GM21360 (cell line): ENCODE results near the gene TMEM79.

ENCODE experiments used
- ATAC-seq: cut with Tn5 transposase; IDR thresholded peaks from one replicate; pipeline ENCODE4 v1.9.1; 2021; ENCODE audit warnings: mild to moderate bottlenecking, moderate library complexity; ENCODE audit not compliant: unreplicated experiment

TMEM79 gene

DNA sequence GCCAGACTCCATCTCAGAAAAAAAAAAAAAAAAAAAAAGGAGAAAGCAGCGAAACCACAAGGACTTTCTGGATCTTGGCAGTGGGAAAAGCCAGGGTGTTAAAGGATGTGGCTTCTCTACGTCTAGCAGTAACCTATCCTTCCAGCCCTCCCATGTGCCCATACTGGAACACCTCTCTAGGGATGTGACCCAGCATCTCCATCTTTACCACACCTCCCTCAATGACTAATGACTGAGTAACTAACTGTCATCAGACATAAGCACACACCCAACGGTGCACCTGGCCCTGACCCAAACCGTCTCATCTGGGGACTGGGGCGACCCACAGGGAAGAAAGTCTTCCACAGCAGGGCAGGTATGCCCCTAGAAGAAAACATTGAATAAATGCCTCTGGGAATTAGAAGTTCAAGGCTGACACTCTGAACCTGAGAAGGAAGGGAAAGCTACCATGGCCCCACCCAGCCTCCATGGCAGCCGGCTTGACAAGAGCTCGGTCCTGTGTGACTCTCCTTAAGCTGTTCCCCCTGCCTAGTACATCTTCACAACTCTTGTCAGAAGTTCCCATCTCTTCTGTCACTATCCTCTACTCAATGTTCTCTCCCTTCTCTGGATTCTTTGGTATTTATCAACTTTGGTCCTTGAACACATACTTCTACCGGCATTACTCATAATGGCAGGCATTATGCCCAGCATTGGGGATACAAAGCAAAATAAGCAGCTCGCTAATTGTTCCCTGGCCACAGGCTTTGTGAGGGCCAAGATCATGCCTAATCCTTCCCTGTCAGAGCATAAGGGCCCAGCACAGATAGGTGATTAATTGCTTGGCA lies 21.5 kb upstream of the TMEM79 start:
- no peak for ATAC-seq

DNA sequence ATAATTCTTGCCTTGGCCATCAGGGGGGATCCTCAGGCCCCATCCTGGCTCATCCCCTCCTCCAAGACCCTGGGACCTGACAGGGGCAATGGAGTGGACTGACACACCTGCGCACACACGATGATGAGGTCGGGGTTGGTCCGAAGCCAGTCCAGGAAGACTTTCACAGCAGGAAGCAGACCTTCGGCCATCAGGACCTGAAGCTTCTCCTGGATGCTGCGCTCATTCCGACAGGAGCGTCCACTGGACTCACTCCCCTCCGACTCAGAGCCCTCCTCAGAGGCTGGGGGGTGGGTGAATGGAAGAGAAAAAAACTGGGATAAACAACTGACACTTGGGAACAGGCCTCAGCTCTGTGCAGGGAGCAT lies 20.9 kb upstream of the TMEM79 start:
- no peak for ATAC-seq

DNA sequence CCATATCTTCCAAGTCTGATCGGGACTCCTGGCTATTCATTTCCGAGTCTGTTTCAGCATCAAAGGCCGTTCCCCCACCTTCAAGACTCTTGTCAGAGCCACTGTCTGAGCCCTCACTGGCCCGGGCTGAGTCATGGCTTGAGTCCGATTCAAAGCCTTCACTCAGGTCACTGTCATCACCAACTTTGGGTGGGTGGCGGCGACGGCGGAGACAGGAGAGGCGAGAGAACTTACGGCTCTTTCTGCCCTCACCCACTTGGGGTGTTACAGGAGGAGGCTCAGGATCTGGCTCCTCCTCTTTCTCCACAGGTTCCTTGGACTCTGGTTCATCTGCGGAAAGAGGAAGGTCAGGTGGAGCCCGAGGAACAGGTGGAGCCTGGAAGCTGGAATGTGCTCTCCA lies 18.1 kb upstream of the TMEM79 start:
- ATAC-seq = no peak

DNA sequence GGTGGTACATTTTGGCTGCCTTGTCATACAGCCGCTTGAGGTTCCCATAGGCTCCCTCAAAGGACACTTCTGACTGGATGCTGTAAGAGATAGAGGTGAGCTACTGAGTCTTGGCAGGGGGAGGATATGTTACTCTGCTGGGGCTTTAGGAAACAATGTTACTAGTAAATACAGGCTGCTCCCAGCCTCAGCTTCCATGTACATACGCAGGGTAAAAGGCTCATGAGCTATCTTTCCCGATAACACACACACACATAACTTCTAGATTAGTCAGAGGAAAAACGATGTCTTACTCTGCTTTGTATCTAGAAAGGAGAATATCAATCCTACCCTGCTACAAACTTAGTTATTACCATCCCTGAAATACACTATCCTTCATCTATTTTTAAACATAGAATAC lies 15.8 kb upstream of the TMEM79 start:
- ATAC-seq = no peak

DNA sequence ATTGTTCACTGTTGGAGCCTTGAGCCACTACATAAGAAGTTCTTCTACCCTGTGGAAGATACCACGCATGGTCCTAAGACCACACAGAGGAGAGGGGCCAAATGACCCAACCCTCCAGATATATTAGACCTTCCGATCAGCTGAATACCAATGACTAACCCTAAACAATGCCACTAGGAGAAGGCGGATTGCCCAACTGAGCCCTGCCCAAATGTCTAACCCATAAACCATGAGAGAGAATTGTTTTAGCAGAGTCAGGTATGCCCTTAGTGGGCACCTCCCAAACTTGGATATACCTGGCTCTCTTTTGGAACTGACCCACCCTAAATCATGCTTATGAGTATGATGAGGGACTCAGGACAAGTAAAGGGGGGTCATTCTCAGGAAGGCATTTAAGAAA lies 13.8 kb upstream of the TMEM79 start:
- no peak for ATAC-seq

DNA sequence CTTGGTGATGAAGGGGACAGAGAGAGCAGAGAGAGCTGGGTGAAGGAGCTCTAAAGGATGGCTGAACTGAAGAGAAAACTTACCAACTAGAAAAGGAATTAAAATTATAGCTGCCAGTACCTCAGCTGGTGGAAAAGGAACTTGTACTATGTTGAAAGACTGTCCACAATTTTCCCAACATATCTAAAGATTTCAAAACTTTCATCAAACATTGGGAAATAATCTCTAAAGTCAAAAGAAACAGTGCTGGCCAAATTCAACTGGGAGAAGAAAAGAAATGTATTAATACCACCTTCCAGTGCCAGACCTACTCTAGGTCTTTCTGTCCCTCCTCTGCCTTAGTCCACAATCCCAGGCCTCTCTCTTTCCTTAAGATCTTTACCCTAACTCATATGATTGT lies 7.6 kb upstream of the TMEM79 start:
- ATAC-seq = no peak

DNA sequence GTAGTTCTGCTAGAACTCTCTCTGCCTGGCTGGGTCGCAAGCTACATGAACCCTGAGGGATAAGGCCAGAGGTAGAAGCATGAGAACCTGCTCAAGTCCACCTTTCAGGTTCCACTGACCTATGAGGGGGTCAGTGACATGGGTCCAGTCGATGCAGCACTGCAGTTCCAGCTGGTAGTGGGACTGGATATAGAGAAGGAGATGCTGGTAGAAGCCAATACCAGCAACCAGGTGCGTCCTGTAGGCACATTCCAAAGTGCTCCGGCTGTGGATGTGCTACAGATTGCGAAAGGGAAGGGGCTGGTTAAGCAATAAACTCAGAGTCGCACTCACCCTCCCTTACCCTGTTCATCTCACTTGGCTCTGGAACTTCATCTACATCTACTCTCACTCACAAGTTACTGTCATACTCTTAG lies 7.2 kb upstream of the TMEM79 start:
- ATAC-seq = no peak

DNA sequence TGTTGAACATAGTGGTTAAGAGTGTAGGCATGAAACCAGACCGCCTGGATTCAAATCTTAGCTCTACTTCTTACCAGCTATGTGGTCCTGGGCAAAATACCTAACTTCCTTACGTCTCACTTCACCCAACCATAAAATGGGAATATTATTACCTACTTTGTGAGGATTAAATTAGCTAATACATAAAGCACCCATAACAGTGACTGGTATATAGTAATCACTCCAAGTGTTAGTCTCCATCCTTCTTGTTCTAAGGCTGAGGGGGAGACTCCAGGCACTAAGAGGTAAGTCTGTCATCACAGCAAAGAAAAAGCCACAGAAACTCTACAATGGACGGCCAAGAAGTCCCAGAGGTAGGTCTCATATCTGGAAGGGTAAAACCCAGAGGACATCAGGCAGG lies 4.3 kb upstream of the TMEM79 start:
- no peak for ATAC-seq

DNA sequence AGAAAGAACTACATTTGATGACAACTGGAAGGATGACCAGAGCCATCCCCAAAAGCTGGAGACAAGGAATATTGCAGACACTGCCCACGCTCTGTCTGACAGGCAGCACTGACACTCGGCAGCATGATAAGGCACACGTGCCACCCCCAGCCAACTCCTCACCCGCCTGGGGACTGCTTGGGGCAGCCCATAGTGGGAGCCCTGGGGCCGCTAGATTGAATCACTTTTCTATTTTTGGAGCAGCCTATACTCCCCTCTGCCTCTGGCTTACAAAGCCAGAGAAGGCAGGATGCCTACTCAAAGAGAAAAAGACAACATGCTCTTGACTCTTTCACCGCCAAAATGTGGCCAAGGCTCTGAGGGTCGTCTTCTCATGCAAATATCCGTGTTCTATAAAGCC lies 2.8 kb upstream of the TMEM79 start:
- ATAC-seq = peak; percentile 45

DNA sequence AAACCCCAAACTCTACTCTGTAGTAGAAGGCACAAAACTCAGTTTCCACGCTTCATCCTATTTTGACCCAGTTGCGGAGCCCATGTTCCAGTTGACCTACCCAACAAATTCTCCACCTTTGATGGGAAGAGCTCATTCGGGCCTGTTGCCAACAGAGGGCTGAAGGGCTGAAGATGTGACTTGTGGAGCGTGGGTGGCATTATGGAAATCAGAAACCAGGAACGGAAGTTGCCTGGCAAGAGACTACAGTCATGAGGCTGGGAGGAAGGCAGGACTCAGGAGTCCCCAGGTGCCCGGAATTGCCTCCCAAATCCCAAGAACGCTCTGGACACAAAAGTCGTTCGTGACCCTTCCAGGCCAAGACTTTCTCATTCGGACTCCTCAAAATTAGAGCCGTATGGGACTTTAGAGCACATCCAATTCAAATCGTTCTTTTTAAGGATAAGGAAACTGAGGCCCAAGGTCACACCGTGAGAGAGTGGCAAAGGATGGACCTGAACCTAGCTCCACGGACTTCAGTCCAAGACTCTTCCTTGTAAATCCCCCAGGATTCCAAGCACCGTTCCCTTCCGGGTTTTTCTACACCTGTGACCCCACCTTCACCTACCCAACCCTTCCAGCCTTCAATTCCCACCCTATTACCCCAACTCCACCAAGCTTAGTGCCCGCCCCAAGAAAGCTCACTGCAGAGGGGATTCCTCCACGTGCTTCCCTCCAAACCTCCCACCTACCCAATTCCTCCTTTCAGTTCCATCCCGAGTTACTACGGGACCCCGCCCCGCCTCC lies 2.2 kb upstream of the TMEM79 start:
- ATAC-seq = peak; percentile 8

DNA sequence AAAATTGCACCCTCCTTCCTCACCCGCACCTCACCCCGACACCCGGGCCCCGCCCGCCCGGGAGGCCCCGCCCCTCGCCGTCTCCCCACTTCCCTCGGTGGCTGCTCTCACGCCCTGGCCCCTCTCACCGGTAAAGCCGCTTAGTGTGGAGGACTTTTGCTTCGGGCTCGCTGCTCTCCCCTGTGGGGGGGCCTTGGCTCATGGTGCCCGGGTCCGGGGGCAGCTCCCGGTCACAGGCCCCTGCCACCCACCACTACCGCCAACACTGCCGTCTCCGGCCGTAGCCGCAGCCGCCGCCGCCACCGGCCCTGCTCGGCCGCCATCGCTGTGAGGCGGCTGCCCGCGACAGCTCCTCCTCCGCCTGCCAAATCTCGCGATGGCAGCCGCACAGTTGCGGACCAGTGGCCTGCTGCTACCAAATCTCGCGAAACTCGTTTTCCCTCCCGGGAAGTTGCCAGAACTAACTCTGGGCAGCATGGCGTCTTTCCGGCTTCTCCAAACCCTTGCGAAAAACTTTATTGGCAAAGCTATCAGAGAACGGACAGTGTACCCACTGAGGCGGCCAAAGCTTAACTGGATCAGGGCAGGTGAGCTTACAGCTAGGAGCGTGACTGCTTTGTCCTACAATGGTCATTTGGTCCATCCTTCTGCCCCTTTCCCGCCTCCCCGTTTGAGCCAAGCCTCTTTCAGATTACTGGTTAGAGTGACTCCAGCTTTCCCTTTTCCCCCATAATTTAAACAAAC lies 1.5 kb upstream of the TMEM79 start, which contains the start of gene SMG5:
SMG5 (minus strand) TSS at position 347 of the 744 bp plus-strand sequence; CDS start at position 202, 145 bp downstream.
- ATAC-seq = peak; percentile 84

DNA sequence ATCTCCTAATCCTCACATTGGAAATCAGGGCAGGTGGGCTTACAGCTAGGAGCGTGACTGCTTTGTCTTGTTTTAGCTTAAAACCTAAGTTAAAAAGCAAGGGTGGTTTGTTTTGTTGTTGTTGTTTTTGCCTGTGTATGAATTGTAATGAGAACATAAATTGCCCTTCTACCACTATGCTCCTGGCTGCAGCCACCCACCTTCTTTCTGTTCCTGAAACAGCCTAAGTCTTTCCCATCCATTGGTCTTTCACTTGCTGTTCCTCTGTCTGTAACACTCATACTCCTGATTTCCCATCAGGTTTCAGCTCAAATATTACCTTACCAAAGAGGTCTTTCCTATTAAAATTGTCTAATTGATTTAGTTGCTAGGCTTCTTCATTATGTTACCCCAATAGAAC lies 604 bp upstream of the TMEM79 start:
- no peak for ATAC-seq

DNA sequence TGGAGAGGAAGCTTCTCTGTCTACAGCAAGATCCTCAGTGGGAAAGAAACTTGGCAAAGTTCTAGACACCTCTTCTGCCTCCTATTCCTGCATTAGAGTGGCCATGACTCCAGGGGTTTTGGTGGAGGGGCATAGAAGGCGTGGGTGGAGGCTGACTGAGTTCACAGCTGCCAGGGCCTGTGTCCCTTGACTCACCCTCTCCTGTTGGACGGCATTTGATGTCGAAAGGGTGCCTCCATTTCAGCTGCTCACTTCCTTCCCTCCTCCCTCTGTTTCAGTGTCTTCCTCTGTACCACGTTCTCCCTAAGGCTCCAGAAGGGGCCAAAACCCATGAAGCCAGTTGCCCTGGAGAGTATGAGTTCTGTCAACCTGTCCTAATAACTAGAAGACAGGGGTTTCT lies 632 bp downstream of the TMEM79 start:
- ATAC-seq = no peak

DNA sequence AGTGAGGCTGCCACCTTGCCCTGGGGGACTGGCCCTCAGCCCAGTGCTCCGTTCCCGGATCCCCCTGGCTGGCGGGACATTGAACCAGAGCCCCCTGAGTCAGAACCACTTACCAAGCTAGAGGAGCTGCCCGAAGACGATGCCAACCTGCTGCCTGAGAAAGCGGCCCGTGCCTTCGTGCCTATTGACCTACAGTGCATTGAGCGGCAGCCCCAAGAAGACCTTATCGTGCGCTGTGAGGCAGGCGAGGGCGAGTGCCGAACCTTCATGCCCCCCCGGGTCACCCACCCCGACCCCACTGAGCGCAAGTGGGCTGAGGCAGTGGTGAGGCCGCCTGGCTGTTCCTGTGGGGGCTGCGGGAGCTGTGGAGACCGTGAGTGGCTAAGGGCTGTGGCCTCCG lies 1.3 kb downstream of the TMEM79 start:
- no peak for ATAC-seq

DNA sequence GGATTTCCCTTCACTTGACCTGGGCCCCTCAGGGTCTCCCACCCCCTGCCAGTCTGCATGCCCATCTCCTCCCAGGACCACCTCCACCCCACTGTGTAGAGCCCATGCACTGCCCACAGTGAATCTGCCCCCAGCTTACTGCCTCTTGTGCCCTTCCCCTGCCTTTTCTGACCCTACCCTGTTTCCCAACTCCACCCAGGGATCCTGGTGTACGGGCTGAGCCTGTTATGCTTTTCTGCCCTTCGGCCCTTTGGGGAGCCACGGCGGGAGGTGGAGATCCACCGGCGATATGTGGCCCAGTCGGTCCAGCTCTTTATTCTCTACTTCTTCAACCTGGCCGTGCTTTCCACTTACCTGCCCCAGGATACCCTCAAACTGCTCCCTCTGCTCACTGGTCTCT lies 1.9 kb downstream of the TMEM79 start:
- ATAC-seq = no peak

DNA sequence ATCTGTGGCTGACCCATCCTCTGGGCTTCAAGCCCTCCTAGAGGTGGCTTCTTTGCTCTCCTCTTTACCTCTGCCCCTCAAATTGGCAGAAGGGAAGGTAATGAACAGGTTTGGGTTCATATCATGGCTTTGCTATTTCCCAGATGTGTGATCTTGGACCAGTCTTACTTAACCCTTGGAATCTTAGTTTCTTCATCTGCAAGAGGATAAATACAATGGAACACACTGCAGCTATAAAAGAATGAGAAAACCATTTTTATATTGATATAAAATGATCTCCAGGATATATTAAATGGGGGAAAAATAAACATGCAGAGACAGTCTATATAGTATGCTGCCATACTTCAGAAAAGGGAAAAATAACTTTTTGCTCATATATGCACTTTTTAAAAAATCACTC lies 5.7 kb downstream of the TMEM79 start:
- ATAC-seq = no peak

DNA sequence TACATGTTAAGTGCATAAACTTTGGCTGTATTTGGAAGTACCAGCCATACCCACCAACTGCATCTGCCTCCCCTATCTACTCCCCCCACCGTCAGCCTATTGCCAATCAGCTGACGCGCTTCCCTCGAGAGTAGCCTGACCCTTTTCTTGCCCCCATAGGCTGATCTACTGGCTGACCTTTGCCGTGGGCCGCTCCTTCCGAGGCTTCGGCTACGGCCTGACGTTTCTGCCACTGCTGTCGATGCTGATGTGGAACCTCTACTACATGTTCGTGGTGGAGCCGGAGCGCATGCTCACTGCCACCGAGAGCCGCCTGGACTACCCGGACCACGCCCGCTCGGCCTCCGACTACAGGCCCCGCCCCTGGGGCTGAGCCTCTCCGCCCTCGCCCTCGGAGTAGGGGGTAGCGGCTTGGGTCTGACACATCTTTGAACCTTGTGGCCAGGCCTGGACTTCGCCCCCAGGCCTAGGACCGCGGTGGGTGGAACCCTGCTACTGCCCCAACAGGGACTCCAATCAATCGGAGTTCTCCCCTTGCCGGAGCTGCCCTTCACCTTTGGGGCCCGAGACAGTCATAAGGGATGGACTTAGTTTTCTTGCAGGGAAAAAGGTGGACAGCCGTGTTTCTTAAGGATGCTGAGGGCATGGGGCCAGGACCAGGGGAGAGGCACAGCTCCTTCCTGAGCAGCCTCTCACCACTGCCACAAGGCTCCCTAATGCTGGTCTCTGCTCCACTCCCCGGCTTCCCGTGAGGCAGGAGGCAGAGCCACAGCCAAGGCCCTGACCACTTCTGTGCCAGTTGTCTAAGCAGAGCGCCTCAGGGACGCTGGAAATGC lies 7.3 kb downstream of the TMEM79 start:
- ATAC-seq = no peak

DNA sequence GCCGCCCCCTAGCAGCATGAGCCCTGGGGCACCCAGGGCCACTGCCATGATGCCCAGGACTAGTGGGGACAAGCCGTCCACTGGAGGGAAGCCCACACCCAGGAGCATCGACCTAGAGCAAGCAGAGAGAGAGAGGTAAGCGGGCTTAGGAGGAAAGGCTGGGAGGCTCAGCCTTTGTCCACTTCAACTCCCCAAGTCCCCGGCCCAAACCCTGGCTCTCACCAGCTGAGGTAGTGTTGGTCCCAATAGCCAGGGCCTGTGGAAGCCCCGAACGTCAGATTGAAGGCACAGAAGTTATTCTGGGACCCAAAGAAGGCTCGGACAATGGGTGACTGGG lies 8.9 kb downstream of the TMEM79 start:
- ATAC-seq = no peak

DNA sequence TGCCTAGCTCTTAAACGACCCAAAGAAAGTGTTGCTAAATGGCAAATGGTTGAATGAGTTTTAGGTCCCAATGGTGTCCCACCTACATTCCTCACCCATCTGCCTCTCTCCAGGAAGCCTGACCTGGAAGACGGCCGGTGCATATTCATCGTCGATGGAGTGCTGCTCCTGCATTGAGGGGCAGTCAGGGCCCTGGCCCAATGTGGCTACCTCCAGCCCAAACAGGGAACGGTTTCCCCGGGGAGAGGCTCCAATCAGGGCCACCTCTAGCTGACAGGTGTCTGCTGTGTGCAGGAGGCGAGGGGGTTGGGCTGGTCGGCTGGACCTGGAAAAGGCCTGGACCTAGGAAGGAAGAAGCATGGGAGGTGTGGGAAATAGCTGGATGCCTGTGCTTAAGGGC lies 9.8 kb downstream of the TMEM79 start:
- ATAC-seq = no peak

DNA sequence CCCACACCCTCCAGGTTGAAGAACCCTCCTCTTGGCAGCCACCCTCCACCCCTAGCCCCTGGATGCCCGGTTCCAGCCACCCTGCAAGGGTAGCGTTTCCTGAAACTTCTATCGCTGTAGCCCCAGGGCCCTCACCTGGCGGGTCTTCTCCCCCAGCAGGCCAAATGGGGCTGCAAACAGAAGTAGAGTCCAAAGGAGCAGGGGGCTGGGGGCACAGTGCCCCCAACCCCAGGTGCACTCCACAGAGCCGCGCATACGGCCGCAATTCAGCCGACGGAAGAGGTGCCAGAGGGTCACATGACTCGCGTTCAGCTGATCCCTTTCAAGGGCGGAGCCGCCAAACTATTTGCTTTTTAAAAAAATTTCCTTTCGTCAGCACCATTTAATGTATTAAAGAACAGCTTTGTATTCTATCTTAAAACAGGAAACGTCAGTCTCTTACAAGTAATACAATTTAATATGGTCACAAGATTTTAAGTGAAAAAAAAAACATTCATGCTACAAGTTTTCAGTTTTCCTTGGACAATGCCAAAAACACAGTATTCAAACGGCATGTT lies 11.3 kb downstream of the TMEM79 start, which contains the start of gene GLMP:
GLMP (minus strand) TSS at position 289 of the 557 bp plus-strand sequence; CDS start at position 255, 34 bp downstream.
- no peak for ATAC-seq
